ENCODE measurements around the gene ERN1.

The ERN1 gene

DNA sequence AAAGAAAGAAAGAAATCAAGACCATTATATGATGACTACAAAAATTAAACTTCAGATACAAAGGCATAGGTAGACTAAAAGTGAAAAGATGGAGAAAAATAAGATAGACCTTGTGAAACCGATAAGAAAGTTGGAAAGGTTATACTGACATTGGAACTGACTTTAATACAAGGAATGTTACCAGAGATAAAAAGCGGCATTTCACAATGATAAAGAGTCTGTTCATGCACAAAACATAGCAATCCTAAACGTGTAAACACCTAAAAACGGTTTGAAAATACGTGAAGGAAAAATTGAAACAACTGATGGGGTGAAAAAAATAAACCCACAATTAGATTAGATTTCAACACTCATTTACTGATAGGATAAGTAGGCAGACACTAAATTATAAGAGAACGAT lies 9.6 kb upstream of the ERN1 start:
- TF ChIP-seq CTCF (IDR thresholded peaks at IDR 0.05; ENCODE audit: control insufficient read depth, extremely low read depth, insufficient read depth), result no peak
- H3K4me3 ChIP-seq (ENCODE audit: low read depth, low read length), result no peak overlapping the region
- DNase-seq (ENCODE audit: low read depth), result no peak

DNA sequence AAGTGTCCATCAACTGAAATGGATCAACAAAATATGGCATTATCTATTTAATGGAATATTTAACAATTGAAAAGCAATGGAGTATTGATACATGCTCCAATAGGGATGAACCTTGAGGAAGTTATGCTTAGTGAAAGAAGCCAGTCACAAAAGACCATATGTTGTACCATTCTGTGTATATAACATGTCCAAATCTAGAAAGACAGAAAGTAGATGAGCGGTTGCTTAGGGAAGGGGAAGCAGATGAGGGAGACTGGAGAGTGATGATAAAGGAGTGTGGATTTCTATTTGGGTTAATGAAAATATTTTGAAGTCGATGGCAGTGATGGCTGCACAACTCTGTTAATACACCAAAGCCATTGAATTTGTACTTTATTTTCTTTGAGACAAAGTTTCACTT lies 8.5 kb upstream of the ERN1 start:
- DNase-seq (ENCODE audit: low read depth), result no peak
- no peak overlapping the region for H3K4me3 ChIP-seq (ENCODE audit: low read depth, low read length)
- TF ChIP-seq CTCF (IDR thresholded peaks at IDR 0.05; ENCODE audit: control insufficient read depth, extremely low read depth, insufficient read depth), result no peak

DNA sequence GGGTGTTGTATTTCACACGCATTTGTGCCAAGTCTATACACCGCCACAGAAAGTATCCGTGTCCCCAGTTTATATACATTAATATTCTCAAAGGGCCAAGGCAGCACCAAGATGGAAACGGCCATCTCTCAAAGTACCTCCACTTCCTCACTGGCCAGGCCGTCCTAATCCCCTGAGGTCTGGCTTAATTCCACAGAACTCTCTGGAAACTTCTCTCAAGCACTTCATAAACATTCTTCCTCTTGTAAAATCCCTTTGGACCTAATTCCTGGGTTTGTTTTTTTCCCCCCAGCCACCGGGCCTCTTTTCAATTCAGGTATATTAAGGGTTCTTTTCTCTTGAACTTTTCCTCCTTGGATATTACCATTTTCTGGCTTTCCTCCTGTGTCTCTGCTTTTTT lies 5.1 kb upstream of the ERN1 start:
- H3K4me3 ChIP-seq (ENCODE audit: low read depth, low read length), result no peak overlapping the region
- TF ChIP-seq CTCF (IDR thresholded peaks at IDR 0.05; ENCODE audit: control insufficient read depth, extremely low read depth, insufficient read depth), result no peak
- no peak for DNase-seq (ENCODE audit: low read depth)

GRCh38 chr17:64134216-64134970 lies 4.4 kb upstream of the ERN1 start:
- no peak for TF ChIP-seq CTCF (IDR thresholded peaks at IDR 0.05; ENCODE audit: control insufficient read depth, extremely low read depth, insufficient read depth)
- no peak for DNase-seq (ENCODE audit: low read depth)
- no peak overlapping the region for H3K4me3 ChIP-seq (ENCODE audit: low read depth, low read length)

DNA sequence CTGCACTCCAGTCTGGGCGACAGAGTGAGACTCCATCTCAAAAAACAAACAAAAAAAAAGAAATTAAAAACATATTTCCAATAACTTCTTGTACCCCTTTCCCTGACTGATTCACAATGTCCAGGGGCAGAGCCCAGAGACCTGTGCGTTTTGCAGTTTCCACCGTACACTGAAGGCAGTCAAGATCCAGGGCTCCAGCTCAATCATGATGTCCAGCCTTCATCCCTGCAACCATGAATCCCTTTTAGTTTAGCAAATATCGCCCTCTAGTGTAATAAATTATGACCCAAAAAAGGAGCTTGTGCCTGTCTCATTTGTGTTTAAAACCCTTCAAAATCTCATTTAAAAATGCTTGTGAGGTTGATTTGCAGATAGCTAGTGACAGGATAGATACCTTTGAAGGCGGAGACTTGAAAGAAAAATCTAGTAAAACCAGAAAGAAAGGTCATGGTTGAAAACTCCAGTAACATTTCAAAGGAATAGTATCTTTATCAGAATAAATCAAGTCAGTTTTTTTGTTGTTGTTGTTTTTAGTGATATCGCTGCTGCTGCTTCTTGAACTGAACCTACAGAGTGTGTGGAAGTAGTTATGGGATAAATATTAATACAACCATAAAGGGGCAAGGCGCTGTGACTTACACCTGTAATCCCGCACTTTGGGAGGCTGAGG lies 3.7 kb upstream of the ERN1 start:
- no peak overlapping the region for H3K4me3 ChIP-seq (ENCODE audit: low read depth, low read length)
- TF ChIP-seq CTCF (IDR thresholded peaks at IDR 0.05; ENCODE audit: control insufficient read depth, extremely low read depth, insufficient read depth), result peak; percentile 65
- no peak for DNase-seq (ENCODE audit: low read depth)

GRCh38 chr17:64131606-64132270 lies 1.8 kb upstream of the ERN1 start:
- no peak for TF ChIP-seq CTCF (IDR thresholded peaks at IDR 0.05; ENCODE audit: control insufficient read depth, extremely low read depth, insufficient read depth)
- no peak for DNase-seq (ENCODE audit: low read depth)
- H3K4me3 ChIP-seq (ENCODE audit: low read depth, low read length), result no peak overlapping the region
